PC-3 (cell line): Measurements from ENCODE around the gene ARHGAP15. TPM values are rescaled to one million over a fixed set of nuclear protein-coding genes. Genes with fewer than 3 reads are reported as not detected.

Experiments
- ATAC-seq: fragments of 200-7000 bp; cut with Tn5 transposase; 2 replicates; pipeline ENCODE4 v1.9.1; 2020; ENCODE audit warnings: mild to moderate bottlenecking, moderate library complexity
- BruUV-seq: library from RNA; stranded (reverse); fragments of 400-500 nt; replicated peaks from 2 replicates; lab custom pipeline; 2021; lab: Mats Ljungman, UMichigan
- CTCF ChIA-PET: fragments of 300-600 bp; sonication (Branson Sonifier 250); formaldehyde crosslinking; loops from one replicate; lab custom pipeline; 2022; ENCODE audit warnings: antibody characterized with exemption; lab: Charles Lee
- POLR2A ChIA-PET: fragments of 300-600 bp; sonication (Branson Sonifier 250); formaldehyde crosslinking; loops from one replicate; lab custom pipeline; 2022; ENCODE audit warnings: antibody characterized with exemption; ENCODE audit not compliant: unreplicated experiment; lab: Charles Lee
- DNase-seq: peaks from one replicate; pipeline ENCODE4 v3.0.0-alpha.2; 2015
- H2AFZ ChIP-seq: fragments of 300-600 bp; sonication (generic); 2 replicates; pipeline ENCODE4 v1.6.0; 2016; ENCODE audit warnings: antibody characterized with exemption, low read length
- H3F3A ChIP-seq: fragments of 300-600 bp; sonication (generic); one replicate; pipeline ENCODE4 v1.6.0; 2017; ENCODE audit warnings: antibody characterized with exemption, low read length, control low read depth, mild to moderate bottlenecking; ENCODE audit not compliant: unreplicated experiment
- H3K27ac ChIP-seq: fragments of 300-600 bp; sonication (generic); 2 replicates; pipeline ENCODE4 v1.5.1; 2016; ENCODE audit warnings: mild to moderate bottlenecking, low read length
- H3K27me3 ChIP-seq: fragments of 300-600 bp; sonication (generic); 2 replicates; pipeline ENCODE4 v1.6.1; 2016; ENCODE audit warnings: low read length, mixed read lengths
- H3K36me3 ChIP-seq: fragments of 300-600 bp; sonication (generic); 2 replicates; pipeline ENCODE4 v1.6.1; 2016; ENCODE audit warnings: low read depth, mixed run types, low read length, mixed read lengths
- H3K4me1 ChIP-seq: fragments of 300-600 bp; sonication (generic); 2 replicates; pipeline ENCODE4 v1.5.1; 2016; ENCODE audit warnings: low read length; ENCODE audit not compliant: insufficient read depth
- H3K4me2 ChIP-seq: fragments of 300-600 bp; sonication (generic); 2 replicates; pipeline ENCODE4 v1.6.0; 2016; ENCODE audit warnings: low read length
- H3K4me3 ChIP-seq: fragments of 300-600 bp; sonication (generic); 2 replicates; pipeline ENCODE4 v1.5.1; 2016; ENCODE audit warnings: mild to moderate bottlenecking, low read length, mixed read lengths
- H3K79me2 ChIP-seq: fragments of 300-600 bp; sonication (generic); 2 replicates; pipeline ENCODE4 v1.6.1; 2017; ENCODE audit warnings: low read length, mixed read lengths
- H3K9ac ChIP-seq: fragments of 300-600 bp; sonication (generic); 2 replicates; pipeline ENCODE4 v1.6.0; 2016; ENCODE audit warnings: mild to moderate bottlenecking, low read length
- H3K9me2 ChIP-seq: fragments of 300-600 bp; sonication (generic); replicated peaks from 2 replicates; pipeline ENCODE4 v1.6.1; 2016; ENCODE audit warnings: mixed run types, low read length, mixed read lengths
- H3K9me3 ChIP-seq: fragments of 300-600 bp; sonication (generic); 2 replicates; pipeline ENCODE4 v1.6.1; 2016; ENCODE audit warnings: low read length, mixed read lengths
- H4K20me1 ChIP-seq: fragments of 300-600 bp; sonication (generic); 2 replicates; pipeline ENCODE4 v1.6.1; 2016; ENCODE audit warnings: low read length, mixed read lengths
- CTCF ChIP-seq: fragments of 300-600 bp; sonication (generic); conservative IDR thresholded peaks from 2 replicates; pipeline ENCODE4 v1.5.1; 2017; ENCODE audit warnings: antibody characterized with exemption, low read depth, mild to moderate bottlenecking, low read length
- EZH2 ChIP-seq: fragments of 300-600 bp; sonication (generic); IDR thresholded peaks from one replicate; pipeline ENCODE4 v1.6.1; 2017; ENCODE audit warnings: antibody characterized with exemption, mild to moderate bottlenecking, low read length; ENCODE audit not compliant: unreplicated experiment
- EZH2phosphoT487 ChIP-seq: fragments of 300-600 bp; sonication (generic); IDR thresholded peaks from 2 replicates; pipeline ENCODE4 v1.6.1; 2018; ENCODE audit warnings: mild to moderate bottlenecking, antibody characterized with exemption, low read length, borderline replicate concordance
- intact Hi-C: fragments of 100-400 bp; cut with micrococcal nuclease; formaldehyde crosslinking; loops from 2 replicates; pipeline ENCODE4 v1.9.0; 2023
- total RNA-seq: library from RNA; depleted of rRNA; stranded (reverse); fragments of >200 nt; gene quantifications from 2 replicates; pipeline ENCODE4 v1.2.3, GENCODE V29; 2014

ARHGAP15 gene
- total RNA-seq, 1 experiment from 2014 or later = not detected

- no peaks in the 10 kb centered on the region for H3K4me1 ChIP-seq
- intact Hi-C loops = no loop called here
- H3K9me2 ChIP-seq = no peaks in the 10 kb centered on the region
- DNase-seq = no peak
- no peaks in the 10 kb centered on the region for H3K9me3 ChIP-seq
- H3F3A ChIP-seq = no peaks in the 10 kb centered on the region
- H3K79me2 ChIP-seq = no peaks in the 10 kb centered on the region
- TF ChIP-seq CTCF (no peak), EZH2 (no peak), EZH2phosphoT487 (no peak)
- H3K27me3 ChIP-seq = no peaks in the 10 kb centered on the region
- peak overlapping the region; percentile 44; the same call in 1 of the 2 replicates for H2AFZ ChIP-seq
- ATAC-seq = no peak
- H3K9ac ChIP-seq = no peak overlapping the region
- H3K4me3 ChIP-seq = no peak overlapping the region
- no peaks in the 10 kb centered on the region for H3K36me3 ChIP-seq
- POLR2A ChIA-PET = no interaction called here
- BruUV-seq = no TSS peak
- H3K4me2 ChIP-seq = no peak overlapping the region
- H4K20me1 ChIP-seq = no peaks in the 10 kb centered on the region
- CTCF ChIA-PET = no interaction called here
- H3K27ac ChIP-seq = no peak overlapping the region
Observed at GRCh38 chr2:143550500-143550899, 421.3 kb downstream of the ARHGAP15 start.

GRCh38 chr2:143551971-143552650 lies 422.9 kb downstream of the ARHGAP15 start:
- Histone ChIP-seq H2AFZ (no peak overlapping the region), H3K79me2 (no peaks in the 10 kb centered on the region), H3K9me2 (no peaks in the 10 kb centered on the region), H3K9me3 (no peaks in the 10 kb centered on the region), H3K4me1 (no peaks in the 10 kb centered on the region), H3K9ac (no peak overlapping the region), H3K27ac (no peak overlapping the region), H3K4me2 (no peak overlapping the region), H3K4me3 (no peak overlapping the region), H3F3A (no peaks in the 10 kb centered on the region), H3K36me3 (no peaks in the 10 kb centered on the region), H4K20me1 (no peaks in the 10 kb centered on the region), H3K27me3 (no peaks in the 10 kb centered on the region)
- ChIA-PET POLR2A (no interaction called here), CTCF (no interaction called here)
- no TSS peak for BruUV-seq
- ATAC-seq (no peak), DNase-seq (no peak)
- intact Hi-C loops = no loop called here
- TF ChIP-seq EZH2phosphoT487 = no peak
- TF ChIP-seq CTCF = no peak
- no peak for TF ChIP-seq EZH2

GRCh38 chr2:143553261-143553660 lies 424.0 kb downstream of the ARHGAP15 start:
- ChIA-PET CTCF (no interaction called here), POLR2A (no interaction called here)

More at GRCh38 chr2:143553261-143553660, 424.0 kb downstream of the ARHGAP15 start:
- no peak overlapping the region for H2AFZ ChIP-seq
- H3K9ac ChIP-seq = no peak overlapping the region
- H3K9me2 ChIP-seq = no peaks in the 10 kb centered on the region
- no peak overlapping the region for H3K27ac ChIP-seq
- no peaks in the 10 kb centered on the region for H4K20me1 ChIP-seq
- no peak overlapping the region for H3K4me3 ChIP-seq
- no peaks in the 10 kb centered on the region for H3K79me2 ChIP-seq
- intact Hi-C loops = no loop called here
- no TSS peak for BruUV-seq
- H3K27me3 ChIP-seq = no peaks in the 10 kb centered on the region
- no peaks in the 10 kb centered on the region for H3K4me1 ChIP-seq
- TF ChIP-seq EZH2phosphoT487 = no peak
- no peak for TF ChIP-seq CTCF
- no peak for TF ChIP-seq EZH2
- no peaks in the 10 kb centered on the region for H3K9me3 ChIP-seq
- no peaks in the 10 kb centered on the region for H3F3A ChIP-seq
- no peak overlapping the region for H3K4me2 ChIP-seq
- DNase-seq (no peak), ATAC-seq (no peak)
- no peaks in the 10 kb centered on the region for H3K36me3 ChIP-seq
